ENCODE data around the gene GLRB. TPM values are rescaled to one million over a fixed set of nuclear protein-coding genes. Genes with fewer than 3 reads are reported as not detected.

GLRB gene
- total RNA-seq, 2 donors from 2014 or later: 13.2 to 14.5 TPM

DNA sequence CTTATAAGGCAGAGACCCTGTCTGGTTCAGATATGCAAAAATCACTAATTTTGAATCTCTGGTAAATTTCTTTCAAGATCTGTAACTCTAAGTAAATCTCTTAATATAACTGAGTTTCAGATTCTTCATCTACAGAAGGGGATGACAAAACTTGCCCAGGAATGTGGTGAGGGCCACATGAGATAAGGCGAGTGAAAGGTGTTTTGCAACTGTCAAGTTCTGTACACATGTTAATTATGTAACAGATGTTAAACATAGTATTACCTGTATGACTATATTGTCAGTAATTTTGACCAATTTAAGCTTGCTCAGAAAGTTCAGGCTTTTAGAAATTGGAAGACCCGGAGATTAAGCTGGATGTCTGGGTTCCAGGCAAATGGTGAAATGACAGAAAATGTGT lies 549 bp upstream of the GLRB start:
- Histone ChIP-seq H3K27me3 (no peaks in the 10 kb centered on the region), H3K4me1 (peaks cover 0 to 4% of the 10 kb centered on the region in 2 donors), H3K4me3 (peak overlapping the region; percentile 57 to 65), H3K9me3 (no peaks in the 10 kb centered on the region), H3K36me3 (no peaks in the 10 kb centered on the region), H3K27ac (no peak overlapping the region)
- TF ChIP-seq, protein P1, sequence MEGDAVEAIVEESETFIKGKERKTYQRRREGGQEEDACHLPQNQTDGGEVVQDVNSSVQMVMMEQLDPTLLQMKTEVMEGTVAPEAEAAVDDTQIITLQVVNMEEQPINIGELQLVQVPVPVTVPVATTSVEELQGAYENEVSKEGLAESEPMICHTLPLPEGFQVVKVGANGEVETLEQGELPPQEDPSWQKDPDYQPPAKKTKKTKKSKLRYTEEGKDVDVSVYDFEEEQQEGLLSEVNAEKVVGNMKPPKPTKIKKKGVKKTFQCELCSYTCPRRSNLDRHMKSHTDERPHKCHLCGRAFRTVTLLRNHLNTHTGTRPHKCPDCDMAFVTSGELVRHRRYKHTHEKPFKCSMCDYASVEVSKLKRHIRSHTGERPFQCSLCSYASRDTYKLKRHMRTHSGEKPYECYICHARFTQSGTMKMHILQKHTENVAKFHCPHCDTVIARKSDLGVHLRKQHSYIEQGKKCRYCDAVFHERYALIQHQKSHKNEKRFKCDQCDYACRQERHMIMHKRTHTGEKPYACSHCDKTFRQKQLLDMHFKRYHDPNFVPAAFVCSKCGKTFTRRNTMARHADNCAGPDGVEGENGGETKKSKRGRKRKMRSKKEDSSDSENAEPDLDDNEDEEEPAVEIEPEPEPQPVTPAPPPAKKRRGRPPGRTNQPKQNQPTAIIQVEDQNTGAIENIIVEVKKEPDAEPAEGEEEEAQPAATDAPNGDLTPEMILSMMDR (IDR thresholded peaks at IDR 0.05): no peak
- no peak for DNase-seq (ENCODE audit: low spot score)

DNA sequence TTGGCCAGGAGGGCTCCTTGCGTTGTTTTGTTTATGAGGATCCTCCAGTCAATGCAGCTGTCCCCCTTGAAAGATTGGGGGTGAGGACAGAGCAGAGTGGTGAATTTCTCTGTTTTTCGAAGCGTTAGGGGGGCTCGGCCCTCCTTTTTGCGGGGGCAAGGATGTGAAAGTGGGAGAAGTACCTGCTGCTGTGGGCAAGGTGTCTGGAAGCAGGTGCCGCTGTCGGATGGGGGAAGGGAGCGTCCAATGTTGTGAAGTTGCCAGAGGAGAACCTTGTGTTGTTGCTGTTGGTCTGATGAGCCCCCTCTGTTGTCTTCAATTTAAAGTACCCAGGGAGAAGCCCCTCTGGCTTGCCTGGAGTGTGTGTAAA lies 613 bp downstream of the GLRB start:
- Histone ChIP-seq H3K4me1 (peaks cover 0 to 4% of the 10 kb centered on the region in 2 donors), H3K27ac (peak overlapping the region; percentile 64 to 69), H3K27me3 (no peaks in the 10 kb centered on the region), H3K36me3 (no peaks in the 10 kb centered on the region), H3K4me3 (peak overlapping the region; percentile 57 to 65), H3K9me3 (no peaks in the 10 kb centered on the region)
- DNase-seq (ENCODE audit: low spot score): no peak
- TF ChIP-seq, protein P1 (IDR thresholded peaks at IDR 0.05): no peak

DNA sequence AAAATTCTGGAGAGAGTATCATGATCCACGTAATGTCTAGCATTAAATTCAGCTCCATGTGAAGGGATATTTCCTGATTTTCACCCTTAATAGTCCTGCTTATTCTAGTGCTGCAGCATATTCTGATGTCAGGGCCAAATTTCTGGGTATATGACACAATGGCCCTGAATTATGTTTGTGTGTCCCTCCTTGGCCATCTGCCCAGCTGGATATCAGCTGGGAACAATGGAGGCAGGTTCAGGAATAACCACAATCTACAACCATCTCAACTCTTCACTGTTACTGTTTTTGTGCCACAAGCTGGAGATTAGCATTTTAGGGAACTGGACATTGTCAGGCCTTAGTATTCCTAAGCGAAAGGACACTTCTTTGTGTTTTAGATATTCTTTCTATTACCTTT lies 3.5 kb downstream of the GLRB start:
- Histone ChIP-seq H3K4me3 (no peak overlapping the region), H3K4me1 (peaks cover 0 to 4% of the 10 kb centered on the region in 2 donors), H3K36me3 (no peaks in the 10 kb centered on the region), H3K9me3 (no peaks in the 10 kb centered on the region), H3K27me3 (no peaks in the 10 kb centered on the region), H3K27ac (no peak overlapping the region)
- no peak for DNase-seq (ENCODE audit: low spot score)
- TF ChIP-seq, protein P1 (IDR thresholded peaks at IDR 0.05): no peak

DNA sequence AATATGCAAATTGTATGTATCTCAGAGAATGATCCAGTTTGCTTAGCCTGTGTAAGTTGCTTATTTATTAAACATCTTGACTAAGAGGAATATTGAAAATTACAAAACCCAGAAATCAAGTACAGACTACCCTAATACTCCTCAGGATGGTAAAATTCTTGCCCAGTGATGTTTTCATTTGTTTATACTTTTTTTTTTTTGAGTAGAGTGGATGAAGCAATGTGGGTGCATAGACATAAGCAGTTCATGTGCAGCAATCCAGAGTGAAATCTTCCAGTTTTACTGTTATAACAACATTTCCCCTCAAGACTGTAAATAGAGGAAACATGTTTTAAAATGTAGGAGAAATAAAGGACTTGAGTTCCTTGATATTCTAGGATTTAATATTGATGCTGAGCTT lies 4.7 kb downstream of the GLRB start:
- H3K27ac ChIP-seq: no peak overlapping the region
- TF ChIP-seq, protein P1 (IDR thresholded peaks at IDR 0.05): no peak
- peaks cover 0 to 4% of the 10 kb centered on the region in 2 donors for H3K4me1 ChIP-seq
- no peaks in the 10 kb centered on the region for H3K27me3 ChIP-seq
- H3K4me3 ChIP-seq: no peak overlapping the region
- no peak for DNase-seq (ENCODE audit: low spot score)
- no peaks in the 10 kb centered on the region for H3K9me3 ChIP-seq
- no peaks in the 10 kb centered on the region for H3K36me3 ChIP-seq

DNA sequence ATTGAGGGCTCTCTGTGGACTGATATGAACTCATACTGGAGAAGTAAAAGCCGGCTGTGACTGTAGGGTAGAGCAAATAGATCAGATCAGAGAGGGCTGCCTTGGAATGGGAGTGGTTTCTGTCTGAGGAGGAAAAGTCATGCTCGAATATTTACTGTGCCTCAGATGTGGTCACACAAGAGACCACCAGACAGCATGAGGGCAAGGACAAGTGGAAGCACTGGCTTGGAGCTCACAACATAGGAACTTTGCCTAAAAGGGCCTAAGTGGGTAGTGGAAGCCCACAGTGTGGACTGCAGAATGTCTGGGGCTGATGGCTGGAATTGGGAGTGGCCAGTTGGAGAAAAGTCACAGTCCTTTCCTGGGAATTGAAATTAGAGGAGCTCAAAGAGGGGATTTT lies 19.8 kb downstream of the GLRB start:
- Histone ChIP-seq H3K4me3 (no peak overlapping the region), H3K9me3 (no peaks in the 10 kb centered on the region), H3K27ac (no peak overlapping the region), H3K36me3 (no peaks in the 10 kb centered on the region), H3K4me1 (no peaks in the 10 kb centered on the region), H3K27me3 (no peaks in the 10 kb centered on the region)
- TF ChIP-seq, protein P1 (IDR thresholded peaks at IDR 0.05): no peak
- DNase-seq (ENCODE audit: low spot score): no peak

DNA sequence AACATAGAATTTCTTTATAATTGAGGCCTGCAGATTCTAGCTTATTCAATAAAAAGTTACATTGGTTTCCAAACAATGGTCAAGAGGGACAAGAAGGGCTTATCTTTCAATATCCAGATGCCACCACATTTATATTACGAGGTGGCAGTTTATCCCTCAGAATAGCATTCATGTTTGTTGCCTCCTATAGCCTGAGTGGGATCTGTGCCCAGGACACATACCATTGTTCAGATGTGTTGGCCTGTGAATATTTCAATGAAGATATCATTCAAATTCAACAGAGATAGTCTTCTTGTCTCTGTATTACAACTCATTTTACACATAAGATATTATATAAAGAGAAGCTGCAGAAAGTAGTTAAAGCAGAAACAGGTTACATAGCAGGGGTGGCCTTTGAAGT lies 20.5 kb downstream of the GLRB start:
- Histone ChIP-seq H3K27ac (no peak overlapping the region), H3K36me3 (no peaks in the 10 kb centered on the region), H3K4me1 (no peaks in the 10 kb centered on the region), H3K9me3 (no peaks in the 10 kb centered on the region), H3K4me3 (no peak overlapping the region), H3K27me3 (no peaks in the 10 kb centered on the region)
- TF ChIP-seq, protein P1 (IDR thresholded peaks at IDR 0.05): no peak
- no peak for DNase-seq (ENCODE audit: low spot score)

All from right atrium auricular region (tissue), 2 donors.